Tibial artery (tissue), 4 donors: ENCODE results near the gene CNKSR1.

ENCODE experiments used
- DNase-seq, 2 donors: peaks; one replicate each; pipeline ENCODE4 v3.0.0-alpha.2; 2019
- H3K27ac ChIP-seq, 2 donors: fragments of 200-600 bp; sonication (generic) in 1 of 2; 1 replicate in 1 of 2; 2 replicates in 1 of 2; pipeline ENCODE4 v1.5.1; 2018 to 2019; ENCODE audit warnings: mild to moderate bottlenecking in 1 of 2
- H3K27me3 ChIP-seq, 2 donors: fragments of 200-600 bp; sonication (generic) in 1 of 2; one replicate each; pipeline versions ENCODE4 v1.5.1 to v1.6.0; 2016 to 2019
- H3K36me3 ChIP-seq, 3 donors: fragments of 200-600 bp; sonication (generic) in 2 of 3; one replicate each; pipeline ENCODE4 v1.5.1; 2016 to 2019; ENCODE audit warnings: mild to moderate bottlenecking in 2 of 3
- H3K4me1 ChIP-seq, 4 donors: fragments of 200-600 bp; sonication (generic) in 2 of 4; 1 replicate in 3 of 4; 2 replicates in 1 of 4; pipeline ENCODE4 v1.5.1; 2016 to 2019
- H3K4me3 ChIP-seq, 2 donors: fragments of 200-600 bp; sonication (generic) in 1 of 2; 1 replicate in 1 of 2; 2 replicates in 1 of 2; pipeline ENCODE4 v1.5.1; 2018 to 2019; ENCODE audit warnings: mild to moderate bottlenecking in 2 of 2
- H3K9me3 ChIP-seq, 3 donors: fragments of 200-600 bp; sonication (generic) in 1 of 3; one replicate each; pipeline ENCODE4 v1.5.1; 2016 to 2019
- intact Hi-C: fragments of 100-400 bp; cut with DNase I; formaldehyde crosslinking; loops from one replicate; pipeline ENCODE4 v1.15.0; 2023; ENCODE audit warnings: low total_unique reads
- TF ChIP-seq, protein P1 (sequence below), 2 experiments: fragments of 200-600 bp in 1 of 2; fragments of 450-650 bp in 1 of 2; IDR thresholded peaks; one replicate each; pipeline ENCODE4 v1.5.1; 2017 to 2019; ENCODE audit warnings: antibody characterized with exemption in 2 of 2, mild to moderate bottlenecking in 1 of 2, moderate library complexity in 1 of 2

CNKSR1 gene, protein sequence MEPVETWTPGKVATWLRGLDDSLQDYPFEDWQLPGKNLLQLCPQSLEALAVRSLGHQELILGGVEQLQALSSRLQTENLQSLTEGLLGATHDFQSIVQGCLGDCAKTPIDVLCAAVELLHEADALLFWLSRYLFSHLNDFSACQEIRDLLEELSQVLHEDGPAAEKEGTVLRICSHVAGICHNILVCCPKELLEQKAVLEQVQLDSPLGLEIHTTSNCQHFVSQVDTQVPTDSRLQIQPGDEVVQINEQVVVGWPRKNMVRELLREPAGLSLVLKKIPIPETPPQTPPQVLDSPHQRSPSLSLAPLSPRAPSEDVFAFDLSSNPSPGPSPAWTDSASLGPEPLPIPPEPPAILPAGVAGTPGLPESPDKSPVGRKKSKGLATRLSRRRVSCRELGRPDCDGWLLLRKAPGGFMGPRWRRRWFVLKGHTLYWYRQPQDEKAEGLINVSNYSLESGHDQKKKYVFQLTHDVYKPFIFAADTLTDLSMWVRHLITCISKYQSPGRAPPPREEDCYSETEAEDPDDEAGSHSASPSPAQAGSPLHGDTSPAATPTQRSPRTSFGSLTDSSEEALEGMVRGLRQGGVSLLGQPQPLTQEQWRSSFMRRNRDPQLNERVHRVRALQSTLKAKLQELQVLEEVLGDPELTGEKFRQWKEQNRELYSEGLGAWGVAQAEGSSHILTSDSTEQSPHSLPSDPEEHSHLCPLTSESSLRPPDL

DNA sequence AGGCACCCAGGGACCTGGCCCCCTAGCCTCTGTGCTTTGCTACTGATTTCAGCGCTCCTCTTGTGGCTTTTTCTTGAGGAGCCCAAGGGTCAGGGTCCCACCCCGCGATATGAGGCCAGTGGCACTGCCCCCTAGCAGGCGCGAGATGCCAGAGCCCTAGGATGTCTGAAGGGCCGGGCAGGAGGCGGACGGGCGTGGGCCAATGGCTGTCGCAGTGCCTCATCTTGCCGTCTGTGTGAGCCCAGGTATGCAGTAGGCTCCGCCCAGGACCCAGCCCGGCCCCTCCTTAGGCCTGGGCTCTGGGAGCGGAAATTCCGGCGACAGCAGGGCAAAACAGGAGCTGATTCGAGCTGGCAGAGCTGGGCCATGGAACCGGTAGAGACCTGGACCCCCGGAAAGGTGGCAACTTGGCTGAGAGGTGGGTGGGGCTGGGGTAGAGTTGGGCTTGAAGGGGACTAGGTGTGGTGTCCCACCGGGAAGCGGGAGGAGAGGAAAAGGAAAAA is at the start of gene CNKSR1:
TSS of gene CNKSR1 (plus strand) at position 310 of the 503 bp plus-strand sequence. CDS start at position 367, 57 bp downstream.
- no peak within 1 kb of the TSS for H3K4me3 ChIP-seq
- intact Hi-C loops: no loop called here

DNA sequence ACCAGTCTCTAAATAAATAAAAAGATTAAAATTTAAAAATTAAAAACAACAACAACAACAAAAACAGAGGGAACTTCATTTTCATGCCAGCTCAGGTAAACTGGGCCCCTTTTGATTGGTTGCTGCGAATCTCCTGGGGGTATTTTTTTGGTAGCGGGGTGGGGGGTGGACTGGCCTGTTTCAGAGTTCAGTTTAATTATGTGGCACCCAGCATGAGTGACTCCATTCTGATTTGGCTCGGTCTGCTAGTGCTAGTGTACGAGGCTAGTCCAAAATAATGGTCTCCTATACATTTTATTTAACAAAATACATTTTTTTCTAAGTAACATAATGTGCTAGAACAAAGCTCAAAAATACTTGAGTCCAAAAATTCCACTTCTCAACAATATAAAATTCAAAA is 47.5 kb upstream of the CNKSR1 start:
- no peak for DNase-seq
- intact Hi-C loops: no loop called here
- Histone ChIP-seq H3K4me3 (no peak overlapping the region), H3K9me3 (no peaks in the 10 kb centered on the region), H3K36me3 (no peaks in the 10 kb centered on the region), H3K27ac (no peak overlapping the region), H3K4me1 (no peaks in the 10 kb centered on the region), H3K27me3 (no peaks in the 10 kb centered on the region)
- TF ChIP-seq, protein P1, sequence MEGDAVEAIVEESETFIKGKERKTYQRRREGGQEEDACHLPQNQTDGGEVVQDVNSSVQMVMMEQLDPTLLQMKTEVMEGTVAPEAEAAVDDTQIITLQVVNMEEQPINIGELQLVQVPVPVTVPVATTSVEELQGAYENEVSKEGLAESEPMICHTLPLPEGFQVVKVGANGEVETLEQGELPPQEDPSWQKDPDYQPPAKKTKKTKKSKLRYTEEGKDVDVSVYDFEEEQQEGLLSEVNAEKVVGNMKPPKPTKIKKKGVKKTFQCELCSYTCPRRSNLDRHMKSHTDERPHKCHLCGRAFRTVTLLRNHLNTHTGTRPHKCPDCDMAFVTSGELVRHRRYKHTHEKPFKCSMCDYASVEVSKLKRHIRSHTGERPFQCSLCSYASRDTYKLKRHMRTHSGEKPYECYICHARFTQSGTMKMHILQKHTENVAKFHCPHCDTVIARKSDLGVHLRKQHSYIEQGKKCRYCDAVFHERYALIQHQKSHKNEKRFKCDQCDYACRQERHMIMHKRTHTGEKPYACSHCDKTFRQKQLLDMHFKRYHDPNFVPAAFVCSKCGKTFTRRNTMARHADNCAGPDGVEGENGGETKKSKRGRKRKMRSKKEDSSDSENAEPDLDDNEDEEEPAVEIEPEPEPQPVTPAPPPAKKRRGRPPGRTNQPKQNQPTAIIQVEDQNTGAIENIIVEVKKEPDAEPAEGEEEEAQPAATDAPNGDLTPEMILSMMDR (IDR thresholded peaks at IDR 0.05): no peak

More for the DNA sequence above, at the start of gene CNKSR1:
- no peak for DNase-seq
- Histone ChIP-seq H3K27ac (no peak within 1 kb of the TSS), H3K9me3 (no peaks in the 10 kb centered on the region), H3K36me3 (peaks cover 0 to 17% (median 0%) of the 10 kb centered on the region in 3 donors), H3K27me3 (no peaks in the 10 kb centered on the region), H3K4me1 (no peaks in the 10 kb centered on the region)
- TF ChIP-seq, protein P1 (IDR thresholded peaks at IDR 0.05): no peak

DNA sequence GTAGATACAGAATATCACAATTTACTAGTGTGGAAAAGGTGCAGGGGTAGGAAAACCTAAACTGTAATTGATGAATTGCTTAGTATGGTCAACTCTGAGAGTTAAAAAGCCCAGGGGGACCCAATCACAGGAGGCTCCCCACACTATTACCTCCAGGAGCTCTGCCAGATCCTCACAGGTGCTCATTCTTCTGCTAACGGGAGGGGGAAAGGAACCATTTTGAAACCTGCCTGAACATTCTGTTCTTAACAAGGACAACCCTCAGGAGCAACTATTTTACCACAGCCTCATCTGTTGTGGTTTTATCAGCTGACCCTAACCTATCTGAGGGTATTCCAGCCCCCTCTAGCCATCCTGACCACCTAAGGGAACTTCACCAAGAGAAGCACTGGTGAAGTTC is 46.6 kb upstream of the CNKSR1 start:
- Histone ChIP-seq H3K27ac (no peak overlapping the region), H3K36me3 (no peaks in the 10 kb centered on the region), H3K27me3 (no peaks in the 10 kb centered on the region), H3K4me3 (no peak overlapping the region), H3K9me3 (no peaks in the 10 kb centered on the region), H3K4me1 (no peaks in the 10 kb centered on the region)
- intact Hi-C loops: no loop called here
- TF ChIP-seq, protein P1 (IDR thresholded peaks at IDR 0.05): no peak
- no peak for DNase-seq

DNA sequence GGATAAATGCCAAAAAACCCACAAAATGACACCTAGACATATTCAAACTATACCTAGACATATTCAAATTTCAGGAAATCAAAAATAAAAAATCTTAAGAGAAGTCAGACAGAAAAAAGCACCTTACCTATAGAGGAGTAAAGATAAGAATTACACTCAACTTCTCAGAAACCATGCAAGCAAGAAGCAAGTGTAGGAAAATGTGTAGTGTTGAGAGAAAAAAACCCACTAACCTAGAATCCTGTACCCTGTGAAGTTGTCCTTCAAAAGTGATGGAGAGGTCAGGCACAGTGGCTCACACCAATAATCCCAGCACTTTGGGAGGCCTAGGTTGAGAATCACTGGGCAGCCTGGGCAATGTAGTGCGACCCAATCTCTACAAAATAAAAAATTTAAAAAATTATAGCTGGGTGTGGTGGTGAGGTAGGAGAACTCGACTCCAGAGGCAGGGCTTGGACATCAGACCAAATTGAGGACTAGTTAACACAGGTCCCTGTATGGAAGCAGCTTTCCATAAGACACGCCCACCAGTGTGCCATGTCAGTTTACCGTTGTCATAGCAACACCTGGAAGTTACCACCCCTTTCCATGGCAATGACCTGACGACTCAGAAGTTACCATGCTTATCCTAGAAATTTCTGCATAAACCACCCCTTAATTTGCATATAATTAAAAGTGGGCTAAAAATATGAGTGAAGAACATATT is 45.0 kb upstream of the CNKSR1 start:
- Histone ChIP-seq H3K27me3 (no peaks in the 10 kb centered on the region), H3K36me3 (no peaks in the 10 kb centered on the region), H3K9me3 (no peaks in the 10 kb centered on the region), H3K27ac (no peak overlapping the region), H3K4me1 (no peaks in the 10 kb centered on the region), H3K4me3 (no peak overlapping the region)
- intact Hi-C loops: no loop called here
- TF ChIP-seq, protein P1 (IDR thresholded peaks at IDR 0.05): no peak
- no peak for DNase-seq

DNA sequence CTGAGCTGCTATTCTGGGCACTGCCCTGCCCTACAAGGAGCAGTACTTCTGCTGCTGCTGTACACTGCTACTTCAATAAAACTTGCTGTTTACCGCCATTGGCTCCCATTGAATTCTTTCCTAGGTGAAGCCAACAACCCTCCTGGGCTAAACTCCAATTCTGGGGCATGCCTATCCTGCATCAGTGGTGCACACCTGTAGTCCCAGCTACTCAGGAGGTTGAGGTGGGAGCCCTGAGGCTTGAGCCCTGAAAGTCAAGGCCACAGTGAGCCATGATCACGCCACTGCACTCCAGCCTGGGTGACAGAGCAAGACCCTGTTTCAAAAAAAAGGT is 44.5 kb upstream of the CNKSR1 start:
- intact Hi-C loops: no loop called here
- DNase-seq: no peak
- TF ChIP-seq, protein P1 (IDR thresholded peaks at IDR 0.05): no peak
- Histone ChIP-seq H3K4me1 (no peaks in the 10 kb centered on the region), H3K27ac (no peak overlapping the region), H3K9me3 (no peaks in the 10 kb centered on the region), H3K4me3 (no peak overlapping the region), H3K36me3 (no peaks in the 10 kb centered on the region), H3K27me3 (no peaks in the 10 kb centered on the region)
